ENCODE data around the gene NPR1. TPM values are rescaled to one million over a fixed set of nuclear protein-coding genes. Genes with fewer than 3 reads are reported as not detected.

Gene NPR1
- polyA plus RNA-seq, 2 of the 4 experiments (the other 2 are of a cell fraction): 0.39 to 1.9 TPM

- Histone ChIP-seq H3K4me3 (no peak overlapping the region), H3K4me1 (peaks cover 24% of the 10 kb centered on the region), H3K4me2 (no peak overlapping the region), H3K9me3 (no peaks in the 10 kb centered on the region), H3K27ac (peak overlapping the region in 1 of 2 experiments; percentile 13; a peak in 1 of 6 replicates)
- 89% methylated on average over 1 of the region's 1 CpG for WGBS (ENCODE audit: missing lambda C conversion rate)
- TF ChIP-seq CHD2 (IDR thresholded peaks at IDR 0.05; ENCODE audit: low read length, partially characterized antibody) (no peak), PHF8 (IDR thresholded peaks at IDR 0.05; ENCODE audit: borderline replicate concordance, low read depth) (no peak), RFX5 (IDR thresholded peaks at IDR 0.05) (no peak), TP53 (CRISPR knock-in tag; IDR thresholded peaks at IDR 0.05) (no peak), ZC3H11A (IDR thresholded peaks at IDR 0.05) (no peak), KDM1A (IDR thresholded peaks at IDR 0.05; ENCODE audit: low read depth) (no peak), RAD21 (conservative IDR thresholded peaks at IDR 0.05 in 1 of 2, IDR thresholded peaks at IDR 0.05 in 1 of 2) (no peak), FOXS1 (CRISPR knock-in tag; IDR thresholded peaks at IDR 0.05) (no peak), BHLHE40 (IDR thresholded peaks at IDR 0.05; ENCODE audit: low read depth, low read length) (no peak)
- ATAC-seq: no peak
- CTCF ChIA-PET: interaction anchor here (0.9 to 18.3 kb wide), 9 partner anchors 14 to 278 kb away, joined by 3 to 253 read pairs (median 18); partner anchors contain the start of genes S100A14, S100A16 and S100A6
- no peak for FAIRE-seq
- no peak for DNase-seq (ENCODE audit: low read depth in 1 of 2, low spot score in 1 of 2)
- POLR2A ChIA-PET: no interaction called here
Measured at GRCh38 chr1:153629971-153630370, 48.5 kb upstream of the NPR1 start.

GRCh38 chr1:153630384-153630783 lies 48.1 kb upstream of the NPR1 start:
- Histone ChIP-seq H3K4me2 (no peak overlapping the region), H3K9me3 (no peaks in the 10 kb centered on the region), H3K27ac (peak overlapping the region in 1 of 2 experiments; percentile 13; a peak in 1 of 6 replicates), H3K4me3 (no peak overlapping the region), H3K4me1 (peaks cover 28% of the 10 kb centered on the region)
- no peak for TF ChIP-seq ZC3H11A (IDR thresholded peaks at IDR 0.05)
- TF ChIP-seq ZNF302 (CRISPR knock-in tag; IDR thresholded peaks at IDR 0.05): no peak
- no peak for TF ChIP-seq ZFP36 (IDR thresholded peaks at IDR 0.05; ENCODE audit: borderline replicate concordance, partially characterized antibody)
- TF ChIP-seq KDM1A (IDR thresholded peaks at IDR 0.05; ENCODE audit: low read depth): no peak
- no peak for TF ChIP-seq E2F6 (IDR thresholded peaks at IDR 0.05; ENCODE audit: borderline replicate concordance, low read depth)
- DNase-seq (ENCODE audit: low read depth in 1 of 2, low spot score in 1 of 2): no peak
- WGBS (ENCODE audit: missing lambda C conversion rate): 96% methylated on average over 7 of the region's 7 CpGs
- POLR2A ChIA-PET: interaction anchor here (0.6 kb wide), 1 partner anchor 97 kb away, joined by 6 read pairs; the partner anchor contains the start of gene INTS3
- CTCF ChIA-PET: interaction anchor here (1.0 to 18.3 kb wide), 6 partner anchors 15 to 120 kb away, joined by 3 to 253 read pairs (median 40); partner anchors contain the start of genes S100A14, S100A16 and S100A6
- FAIRE-seq: no peak
- ATAC-seq: no peak

GRCh38 chr1:153631047-153632022 lies 47.2 kb upstream of the NPR1 start:
- no peak for DNase-seq (ENCODE audit: low read depth in 1 of 2, low spot score in 1 of 2)
- CTCF ChIA-PET: interaction anchor here (0.6 to 18.3 kb wide), 8 partner anchors 16 to 283 kb away, joined by 3 to 253 read pairs (median 6); partner anchors contain the start of genes S100A14, S100A16 and S100A6
- TF ChIP-seq NR3C1 (IDR thresholded peaks at IDR 0.05) (no peak), ELK1 (IDR thresholded peaks at IDR 0.05; ENCODE audit: low read depth, low read length) (no peak), JUN (IDR thresholded peaks at IDR 0.05) (no peak), KDM1A (IDR thresholded peaks at IDR 0.05; ENCODE audit: low read depth) (no peak), NFE2L2 (conservative IDR thresholded peaks at IDR 0.05; ENCODE audit: low read length) (no peak), BHLHE40 (IDR thresholded peaks at IDR 0.05; ENCODE audit: low read depth, low read length) (no peak), MAZ (IDR thresholded peaks at IDR 0.05; ENCODE audit: borderline replicate concordance, low read depth, low read length) (no peak), CBX2 (IDR thresholded peaks at IDR 0.05; ENCODE audit: borderline replicate concordance, low read depth) (no peak), RARB (CRISPR knock-in tag; IDR thresholded peaks at IDR 0.05) (no peak), CBX8 (IDR thresholded peaks at IDR 0.05) (no peak), FOSL2 (IDR thresholded peaks at IDR 0.05) (no peak), FOSL2 (CRISPR knock-in tag; IDR thresholded peaks at IDR 0.05) (no peak), USF2 (IDR thresholded peaks at IDR 0.05) (no peak), MYC (IDR thresholded peaks at IDR 0.05; ENCODE audit: borderline replicate concordance, low read length) (no peak), RFX5 (IDR thresholded peaks at IDR 0.05) (no peak), ATOH8 (CRISPR knock-in tag; IDR thresholded peaks at IDR 0.05; ENCODE audit: low read depth) (no peak), ZC3H11A (IDR thresholded peaks at IDR 0.05) (no peak), MAX (IDR thresholded peaks at IDR 0.05) (no peak)
- Histone ChIP-seq H3K4me1 (peaks cover 33% of the 10 kb centered on the region), H3K9me3 (no peaks in the 10 kb centered on the region), H3K4me3 (no peak overlapping the region), H3K27ac (no peak overlapping the region), H3K4me2 (no peak overlapping the region)
- 74% methylated on average over 8 of the region's 10 CpGs for WGBS (ENCODE audit: missing lambda C conversion rate)
- ATAC-seq: no peak
- FAIRE-seq: no peak
- POLR2A ChIA-PET: interaction anchor here (0.6 to 0.7 kb wide), 2 partner anchors 43 to 96 kb away, joined by 4 to 6 read pairs; partner anchors contain the start of gene INTS3
